ENCODE data around the gene FAM124B.

Gene FAM124B

GRCh38 chr2:224421065-224421464 is 19.2 kb upstream of the FAM124B start:
- DNase-seq: no peak
- no peaks in the 10 kb centered on the region for H3K36me3 ChIP-seq
- H3K27me3 ChIP-seq (ENCODE audit: insufficient read depth, low read depth, severe bottlenecking): no peaks in the 10 kb centered on the region
- TF ChIP-seq, protein P1, sequence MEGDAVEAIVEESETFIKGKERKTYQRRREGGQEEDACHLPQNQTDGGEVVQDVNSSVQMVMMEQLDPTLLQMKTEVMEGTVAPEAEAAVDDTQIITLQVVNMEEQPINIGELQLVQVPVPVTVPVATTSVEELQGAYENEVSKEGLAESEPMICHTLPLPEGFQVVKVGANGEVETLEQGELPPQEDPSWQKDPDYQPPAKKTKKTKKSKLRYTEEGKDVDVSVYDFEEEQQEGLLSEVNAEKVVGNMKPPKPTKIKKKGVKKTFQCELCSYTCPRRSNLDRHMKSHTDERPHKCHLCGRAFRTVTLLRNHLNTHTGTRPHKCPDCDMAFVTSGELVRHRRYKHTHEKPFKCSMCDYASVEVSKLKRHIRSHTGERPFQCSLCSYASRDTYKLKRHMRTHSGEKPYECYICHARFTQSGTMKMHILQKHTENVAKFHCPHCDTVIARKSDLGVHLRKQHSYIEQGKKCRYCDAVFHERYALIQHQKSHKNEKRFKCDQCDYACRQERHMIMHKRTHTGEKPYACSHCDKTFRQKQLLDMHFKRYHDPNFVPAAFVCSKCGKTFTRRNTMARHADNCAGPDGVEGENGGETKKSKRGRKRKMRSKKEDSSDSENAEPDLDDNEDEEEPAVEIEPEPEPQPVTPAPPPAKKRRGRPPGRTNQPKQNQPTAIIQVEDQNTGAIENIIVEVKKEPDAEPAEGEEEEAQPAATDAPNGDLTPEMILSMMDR (IDR thresholded peaks at IDR 0.05; ENCODE audit: low read depth, low read length): no peak
- no peaks in the 10 kb centered on the region for H3K9me3 ChIP-seq (ENCODE audit: severe bottlenecking)
- no peak overlapping the region for H3K4me3 ChIP-seq (ENCODE audit: low read depth, low read length)
- no peak overlapping the region for H3K27ac ChIP-seq

DNA sequence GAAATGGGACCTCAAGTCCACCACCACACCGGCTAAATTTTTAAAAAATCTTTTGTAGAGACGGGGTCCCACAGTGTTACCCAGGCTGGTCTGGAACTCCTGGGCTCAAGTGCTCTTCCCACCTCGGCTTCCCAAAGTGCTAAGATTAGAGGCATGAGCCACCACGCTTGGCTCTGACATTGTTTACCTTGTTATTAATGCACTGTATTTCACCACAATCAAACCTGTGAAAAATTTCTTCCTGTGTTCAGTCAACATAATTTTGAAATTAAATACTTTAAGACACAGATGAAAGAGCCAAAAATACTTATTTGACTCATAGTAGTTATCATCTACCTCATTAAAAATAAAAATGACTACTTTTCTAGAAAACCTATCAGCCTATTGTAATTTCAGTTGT is 16.0 kb upstream of the FAM124B start:
- no peaks in the 10 kb centered on the region for H3K9me3 ChIP-seq (ENCODE audit: severe bottlenecking)
- H3K27ac ChIP-seq: no peak overlapping the region
- H3K27me3 ChIP-seq (ENCODE audit: insufficient read depth, low read depth, severe bottlenecking): no peaks in the 10 kb centered on the region
- no peak overlapping the region for H3K4me3 ChIP-seq (ENCODE audit: low read depth, low read length)
- no peaks in the 10 kb centered on the region for H3K36me3 ChIP-seq
- TF ChIP-seq, protein P1 (IDR thresholded peaks at IDR 0.05; ENCODE audit: low read depth, low read length): no peak
- DNase-seq: no peak

DNA sequence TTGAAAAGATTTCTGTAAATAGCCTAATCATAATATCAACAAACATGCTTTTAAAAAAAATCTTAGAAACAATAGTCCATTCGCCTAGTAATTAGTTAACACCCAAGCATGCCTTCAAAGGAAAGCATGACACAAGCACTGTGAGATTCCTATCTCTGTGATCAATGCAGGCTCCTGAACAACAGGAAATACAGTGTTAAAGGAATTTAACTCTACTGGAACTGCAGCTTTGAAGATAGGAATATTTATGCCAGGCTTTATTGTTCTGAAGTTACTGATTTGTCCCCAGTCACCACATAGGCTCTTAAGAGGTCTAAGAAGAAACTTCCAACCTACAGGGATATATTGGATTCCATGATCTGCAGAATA is 15.4 kb upstream of the FAM124B start:
- Histone ChIP-seq H3K27me3 (ENCODE audit: insufficient read depth, low read depth, severe bottlenecking) (no peaks in the 10 kb centered on the region), H3K27ac (no peak overlapping the region), H3K36me3 (no peaks in the 10 kb centered on the region), H3K9me3 (ENCODE audit: severe bottlenecking) (no peaks in the 10 kb centered on the region), H3K4me3 (ENCODE audit: low read depth, low read length) (no peak overlapping the region)
- TF ChIP-seq, protein P1 (IDR thresholded peaks at IDR 0.05; ENCODE audit: low read depth, low read length): no peak
- no peak for DNase-seq

GRCh38 chr2:224416656-224417360 is 14.9 kb upstream of the FAM124B start:
- no peak for DNase-seq
- no peaks in the 10 kb centered on the region for H3K27me3 ChIP-seq (ENCODE audit: insufficient read depth, low read depth, severe bottlenecking)
- no peak overlapping the region for H3K4me3 ChIP-seq (ENCODE audit: low read depth, low read length)
- TF ChIP-seq, protein P1 (IDR thresholded peaks at IDR 0.05; ENCODE audit: low read depth, low read length): no peak
- H3K27ac ChIP-seq: no peak overlapping the region
- H3K36me3 ChIP-seq: no peaks in the 10 kb centered on the region
- no peaks in the 10 kb centered on the region for H3K9me3 ChIP-seq (ENCODE audit: severe bottlenecking)

DNA sequence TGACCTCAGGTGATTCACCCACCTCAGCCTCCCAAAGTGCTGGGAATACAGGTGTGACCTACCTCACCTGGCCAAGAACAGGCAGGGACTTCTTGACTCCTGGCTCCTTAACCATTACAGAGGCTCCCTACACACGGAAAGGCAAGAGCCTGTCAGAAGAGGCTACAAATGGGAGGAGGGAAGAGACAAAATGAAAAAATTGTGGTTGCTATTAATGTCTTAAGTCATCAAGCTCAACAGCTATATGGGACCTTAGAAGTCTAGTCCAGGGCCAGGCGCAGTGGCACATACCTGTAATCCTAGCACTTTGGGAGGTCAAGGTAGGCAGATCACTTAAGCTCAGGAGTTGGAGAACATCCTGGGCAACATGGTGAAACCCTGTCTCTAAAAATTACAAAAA is 11.5 kb upstream of the FAM124B start:
- no peak for DNase-seq
- TF ChIP-seq, protein P1 (IDR thresholded peaks at IDR 0.05; ENCODE audit: low read depth, low read length): no peak
- Histone ChIP-seq H3K27me3 (ENCODE audit: insufficient read depth, low read depth, severe bottlenecking) (no peaks in the 10 kb centered on the region), H3K27ac (no peak overlapping the region), H3K9me3 (ENCODE audit: severe bottlenecking) (no peaks in the 10 kb centered on the region), H3K4me3 (ENCODE audit: low read depth, low read length) (no peak overlapping the region), H3K36me3 (no peaks in the 10 kb centered on the region)

All from WERI-Rb-1 (cell line).